ENCODE measurements around the gene FCER1G.
"Not testable (repeated sequence)": the region's sequence is repeated elsewhere in the genome, so short reads cannot be mapped to it uniquely, and the experiment has no call there.

Gene FCER1G

DNA sequence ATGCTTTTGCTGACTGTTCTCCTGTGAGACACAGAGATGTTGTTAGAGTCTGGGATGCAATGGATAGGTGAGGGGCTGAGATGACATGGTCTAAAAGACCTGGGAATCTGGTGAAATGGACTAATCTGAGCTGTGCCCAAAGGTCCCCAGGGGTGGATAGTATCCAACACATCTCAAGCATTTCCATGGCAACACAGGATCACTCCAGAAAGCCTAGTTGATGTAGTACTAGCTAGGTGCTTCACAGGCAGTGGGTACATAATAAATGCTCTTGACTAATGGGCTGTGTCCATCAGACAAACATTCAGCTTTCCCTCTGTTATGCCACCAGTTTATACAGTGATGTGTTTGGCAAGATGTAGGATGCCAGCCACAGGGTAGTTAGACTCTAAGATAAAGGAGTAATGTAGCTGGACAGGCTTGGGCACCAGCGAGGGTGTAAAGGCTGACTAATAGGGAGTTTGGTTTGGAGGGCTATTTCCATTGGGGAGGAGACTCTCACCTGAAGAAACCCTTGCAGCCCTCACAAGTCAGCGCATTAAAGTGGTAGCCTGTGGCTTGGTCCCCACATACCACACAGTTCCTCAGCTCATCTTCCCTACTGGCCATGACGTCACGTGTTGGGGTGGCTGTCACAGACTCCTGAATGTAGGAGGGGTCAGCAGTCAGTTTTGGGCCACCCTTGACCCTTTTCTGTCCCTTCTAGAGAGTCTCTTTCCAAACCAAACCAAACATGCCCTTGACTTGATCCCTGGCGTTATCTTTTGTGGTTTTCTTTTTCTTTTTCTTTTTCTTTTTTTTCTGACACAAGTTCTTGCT, 21.1 kb downstream of the FCER1G start:
- no peak for DNase-seq

DNA sequence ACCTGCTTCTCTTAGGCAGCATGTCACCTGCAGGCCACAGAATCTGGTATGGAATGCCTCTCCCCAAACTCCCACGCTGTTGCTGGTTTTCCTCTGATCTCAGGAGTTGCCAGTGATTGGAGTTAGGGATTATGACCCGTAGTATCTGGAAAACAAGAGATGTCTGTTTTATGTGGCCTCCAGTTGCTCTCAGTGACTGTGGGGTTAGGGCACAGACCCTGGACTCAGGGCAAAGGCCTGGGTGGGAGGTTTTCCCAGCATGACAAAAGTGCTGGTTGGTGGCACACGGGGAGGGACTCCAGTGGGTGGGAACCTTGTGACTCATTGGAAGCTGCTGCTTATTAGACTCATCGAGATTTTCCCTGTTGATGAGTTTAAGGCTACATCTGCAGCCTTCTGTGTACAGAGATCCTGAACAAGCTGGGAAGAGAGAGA, 23.0 kb downstream of the FCER1G start, which contains the start of gene NR1I3:
Gene NR1I3, minus strand, starts transcription at position 165 of the 435 bp plus-strand sequence. CDS start 1,638 bp downstream, outside the sequence.
- DNase-seq = no peak

DNA sequence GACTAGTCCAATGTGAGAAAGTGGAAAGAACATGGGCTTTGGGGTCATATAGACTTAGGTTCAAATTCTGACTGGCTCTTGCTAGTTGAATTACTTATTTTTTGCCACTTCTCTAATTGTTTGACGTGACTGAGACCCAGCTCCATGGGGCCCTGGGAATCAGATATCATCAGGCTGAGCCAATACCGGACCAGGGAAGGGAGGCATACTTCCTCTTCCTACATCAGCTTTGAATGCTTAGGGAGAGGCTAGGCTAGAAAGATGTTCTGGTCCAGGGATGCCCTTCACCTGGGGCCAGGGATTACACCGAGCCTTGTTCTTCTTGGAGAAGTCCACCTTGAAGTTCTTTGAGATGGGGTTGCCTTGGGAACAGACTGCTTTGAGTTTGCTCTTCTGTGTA, 26.6 kb downstream of the FCER1G start:
- DNase-seq = no peak

DNA sequence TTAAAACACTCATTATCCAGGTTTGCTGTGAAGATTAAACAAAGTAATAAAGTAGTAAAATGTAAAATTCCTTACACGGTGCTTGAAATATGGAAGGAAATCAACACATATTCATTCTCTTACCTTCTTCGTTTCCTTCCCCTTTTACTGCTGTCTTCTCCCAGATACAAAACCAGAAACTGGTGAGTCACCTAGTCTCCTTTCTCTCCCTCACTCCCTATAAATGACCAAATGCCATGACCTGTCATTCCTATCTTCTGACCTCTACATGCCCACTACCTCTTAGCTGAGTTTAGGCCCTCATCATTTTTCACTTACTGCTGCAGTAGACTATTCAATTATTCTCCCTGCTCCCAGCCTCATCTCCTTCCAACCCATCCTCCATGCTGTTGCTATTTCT, 27.2 kb downstream of the FCER1G start:
- no peak for DNase-seq

DNA sequence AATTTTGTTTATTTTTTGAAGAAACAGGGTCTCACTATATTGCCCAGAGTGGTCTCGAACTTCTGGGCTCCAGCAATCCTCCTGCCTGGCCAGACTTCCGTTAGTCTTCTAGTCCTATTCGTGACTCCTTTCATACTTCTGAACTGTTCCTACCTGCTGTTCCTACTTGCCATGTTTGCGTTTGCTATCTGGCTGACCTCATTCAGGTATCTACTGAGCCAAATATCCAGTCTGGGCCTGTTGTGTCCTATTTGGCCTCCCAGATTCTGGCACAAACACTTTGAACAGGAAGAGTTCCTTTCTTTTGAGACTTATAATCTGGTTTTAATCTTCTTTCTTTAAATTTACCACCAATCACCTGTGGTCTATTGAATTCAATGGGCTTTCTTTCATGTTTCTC, 29.8 kb downstream of the FCER1G start:
- DNase-seq = no peak

DNA sequence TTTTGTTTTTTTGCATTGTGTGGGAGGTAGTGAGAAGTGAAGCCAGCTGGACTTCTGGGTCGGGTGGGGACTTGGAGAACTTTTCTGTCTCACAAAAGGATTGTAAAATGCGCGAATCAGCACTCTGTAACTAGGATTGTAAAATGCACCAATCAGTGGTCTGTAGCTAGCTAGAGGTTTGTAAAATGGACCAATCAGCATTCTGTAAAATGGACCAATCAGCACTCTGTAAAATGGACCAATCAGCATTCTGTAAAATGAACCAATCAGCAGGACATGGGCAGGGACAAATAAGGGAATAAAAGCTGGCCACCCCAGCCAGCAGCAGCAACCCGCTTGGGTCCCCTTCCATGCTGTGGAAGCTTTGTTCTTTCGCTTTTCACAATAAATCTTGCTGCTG, 35.0 kb downstream of the FCER1G start:
- not testable (repeated sequence) for DNase-seq

DNA sequence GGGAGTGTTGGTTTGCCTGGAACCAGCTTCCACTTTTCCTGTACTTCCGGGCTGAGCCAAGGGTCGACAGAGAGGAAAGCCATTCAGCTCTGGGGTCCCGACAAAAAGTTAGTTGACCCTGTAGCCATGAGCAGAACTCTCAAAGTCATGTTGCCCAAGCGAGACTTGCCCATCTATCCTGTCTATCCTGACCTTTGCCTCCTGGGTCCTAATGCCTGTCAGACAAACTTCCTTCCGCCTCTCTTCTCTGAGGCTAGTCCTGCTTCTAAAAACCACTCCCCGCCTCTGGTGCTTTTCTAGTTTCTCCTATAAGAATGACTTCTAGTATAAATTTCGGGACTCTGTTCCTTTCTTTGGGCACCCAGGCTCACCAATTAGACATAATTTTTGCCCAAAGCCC, 35.7 kb downstream of the FCER1G start:
- DNase-seq = no peak

DNA sequence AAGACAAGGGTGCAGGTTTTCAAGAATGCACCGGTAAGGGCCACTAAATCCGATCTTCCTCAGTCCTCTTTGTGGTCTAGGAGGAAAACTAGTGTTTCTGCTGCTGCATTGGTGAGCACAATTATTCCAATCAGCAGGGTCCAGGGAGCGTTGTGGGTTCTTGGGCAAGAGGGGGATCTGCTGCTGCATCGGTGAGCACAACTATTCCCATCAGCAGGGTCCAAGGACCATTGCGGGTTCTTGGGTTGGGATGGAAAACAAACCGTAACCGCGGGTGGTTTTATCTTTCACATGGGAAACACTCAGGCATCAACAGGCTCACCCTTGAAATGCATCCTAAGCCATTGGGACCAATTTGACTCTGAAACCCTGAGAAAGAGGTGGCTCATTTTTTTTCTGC, 36.5 kb downstream of the FCER1G start:
- no peak for DNase-seq

DNA sequence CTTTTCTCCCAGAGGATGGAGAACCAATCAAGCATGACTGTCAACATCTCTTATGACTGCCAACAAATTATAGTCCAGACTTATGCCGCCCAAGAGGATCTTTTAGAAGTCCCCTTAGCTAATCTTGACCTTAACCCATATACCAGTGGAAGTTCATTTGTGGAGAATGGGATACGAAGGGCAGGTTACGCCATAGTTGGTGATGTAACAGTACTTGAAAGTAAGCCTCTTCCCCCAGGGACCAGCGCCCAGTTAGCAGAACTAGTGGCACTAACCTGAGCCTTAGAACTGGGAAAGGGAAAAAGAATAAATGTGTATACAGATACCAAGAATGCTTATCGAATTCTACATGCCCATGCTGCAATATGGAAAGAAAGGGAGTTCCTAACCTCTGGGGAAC, 40.2 kb downstream of the FCER1G start:
- not testable (repeated sequence) for DNase-seq

DNA sequence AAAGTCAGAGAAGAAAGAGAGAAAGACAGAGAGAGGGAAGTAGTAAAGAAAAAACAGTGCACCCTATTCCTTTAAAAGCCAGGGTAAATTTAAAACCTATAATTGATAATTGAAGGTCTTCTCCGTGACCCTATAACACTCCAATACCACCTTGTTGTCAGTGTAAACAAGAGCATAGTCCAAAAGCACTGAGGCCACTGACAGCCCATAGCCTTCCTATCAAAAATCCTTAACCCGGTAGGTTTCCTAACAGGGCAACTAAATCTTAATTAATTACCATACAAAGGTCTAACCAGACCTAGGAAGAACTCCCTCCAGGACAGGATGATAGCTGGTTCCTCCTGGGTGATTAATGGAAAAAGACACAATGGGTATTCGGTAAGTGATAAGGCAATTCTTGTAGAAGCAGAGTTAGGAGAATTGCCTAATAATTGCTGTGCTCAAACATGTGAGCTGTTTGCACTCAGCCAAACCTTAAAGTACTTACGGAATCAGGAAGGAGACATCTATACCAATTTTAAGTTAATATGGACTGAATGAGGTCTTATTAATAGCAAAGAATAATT, 40.9 kb downstream of the FCER1G start:
- not testable (repeated sequence) for DNase-seq

DNA sequence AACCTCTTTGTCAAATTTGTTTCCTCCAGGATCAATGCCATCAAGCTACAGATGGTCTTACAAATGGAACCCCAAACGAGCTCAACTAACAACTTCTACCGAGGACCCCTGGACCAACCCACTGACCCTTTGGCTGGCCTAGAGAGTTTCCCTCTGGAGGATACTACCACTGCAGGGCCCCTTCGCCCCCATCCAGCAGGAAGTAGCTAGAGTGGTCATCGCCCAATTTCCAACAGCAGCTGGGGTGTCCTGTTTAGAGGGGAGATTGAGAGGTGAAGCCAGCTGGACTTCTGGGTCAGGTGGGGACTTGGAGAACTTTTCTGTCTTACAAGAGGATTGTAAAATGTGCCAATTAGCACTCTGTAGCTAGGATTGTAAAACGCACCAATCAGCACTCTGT, 42.0 kb downstream of the FCER1G start:
- DNase-seq = not testable (repeated sequence)

DNA sequence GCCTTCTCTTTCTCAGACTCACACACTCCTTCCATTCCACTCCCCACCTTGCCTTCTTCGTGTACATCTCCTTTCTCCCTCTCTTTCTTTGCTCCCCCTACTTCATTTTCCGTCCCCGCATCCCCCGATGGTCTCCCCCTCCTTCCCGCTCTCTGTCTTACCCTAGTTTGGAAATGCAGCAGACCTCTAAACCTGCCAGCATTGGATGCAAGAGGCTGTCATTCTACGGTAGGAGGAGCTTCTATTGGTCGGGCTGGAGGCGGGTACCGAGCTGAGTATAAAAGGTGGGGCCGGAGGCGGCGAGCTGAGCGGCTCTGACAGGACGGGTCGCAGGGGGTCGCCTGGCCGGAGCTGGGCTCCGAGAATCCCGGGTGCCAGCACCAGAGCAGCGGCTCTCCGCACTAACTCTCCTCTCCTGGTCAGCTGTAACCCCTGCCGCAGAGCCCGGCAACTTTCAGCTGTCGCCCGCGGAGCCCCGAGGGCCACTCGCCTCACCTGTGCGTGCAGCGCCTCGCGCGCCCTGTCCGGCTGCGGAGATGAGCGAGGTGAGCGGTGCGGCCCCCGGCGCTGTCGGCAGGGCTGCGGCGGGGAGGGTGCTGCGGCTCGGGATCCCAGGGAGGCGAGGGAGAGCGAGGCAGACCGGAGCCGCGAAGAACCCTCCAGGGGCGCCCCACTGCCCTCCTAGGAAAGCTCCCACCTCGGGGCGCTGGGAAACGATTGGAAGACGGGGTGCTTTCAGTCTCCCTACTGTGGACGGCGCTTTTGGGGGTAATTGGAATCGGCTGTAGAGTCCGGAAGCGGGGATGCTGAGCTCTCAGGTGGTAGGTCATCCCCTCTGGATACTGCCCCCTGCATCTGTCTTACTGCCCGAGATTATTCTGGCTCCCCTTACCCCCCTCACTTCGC, 43.6 kb downstream of the FCER1G start, which contains the start of gene PCP4L1:
Gene PCP4L1, plus strand, starts transcription at position 307 of the 906 bp plus-strand sequence. Its CDS starts 230 bp downstream, at position 537.
- DNase-seq = peak; percentile 49

DNA sequence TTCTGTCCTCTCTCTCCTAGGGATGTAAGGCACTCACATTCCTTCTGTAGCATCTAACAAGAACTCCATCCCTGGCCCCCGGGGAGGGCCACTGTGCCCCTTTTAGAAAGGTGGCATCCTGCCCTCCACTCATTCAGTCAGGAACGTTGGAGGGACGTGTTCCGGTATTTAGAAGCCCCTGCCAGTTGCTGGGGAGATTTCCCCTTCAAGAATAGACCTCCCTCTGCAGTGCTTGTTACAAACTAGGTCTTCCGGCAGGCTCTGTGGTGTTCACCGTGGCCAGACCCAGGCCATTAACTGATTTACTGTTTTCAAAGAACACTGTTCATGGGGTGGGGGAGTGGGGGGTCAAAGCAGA, 44.2 kb downstream of the FCER1G start:
- DNase-seq = no peak

DNA sequence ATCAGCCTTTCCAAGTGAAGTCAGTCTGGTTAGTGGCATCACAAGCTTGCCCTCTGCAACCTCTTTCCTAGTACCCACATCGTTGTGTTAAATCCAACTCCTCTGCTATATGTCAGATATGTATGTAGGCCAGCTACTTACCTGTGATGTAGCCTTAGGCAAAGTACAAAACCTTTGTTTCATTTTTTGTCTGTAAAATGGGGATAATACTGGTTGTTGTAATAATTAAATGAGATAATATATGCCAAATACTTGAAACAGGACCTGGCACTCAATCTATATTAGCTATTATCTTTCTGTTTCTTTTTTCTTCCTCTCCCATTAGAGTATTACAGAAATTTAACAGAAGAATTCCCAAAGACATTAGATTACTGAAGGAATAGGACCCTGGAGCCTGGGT, 44.7 kb downstream of the FCER1G start:
- no peak for DNase-seq

DNA sequence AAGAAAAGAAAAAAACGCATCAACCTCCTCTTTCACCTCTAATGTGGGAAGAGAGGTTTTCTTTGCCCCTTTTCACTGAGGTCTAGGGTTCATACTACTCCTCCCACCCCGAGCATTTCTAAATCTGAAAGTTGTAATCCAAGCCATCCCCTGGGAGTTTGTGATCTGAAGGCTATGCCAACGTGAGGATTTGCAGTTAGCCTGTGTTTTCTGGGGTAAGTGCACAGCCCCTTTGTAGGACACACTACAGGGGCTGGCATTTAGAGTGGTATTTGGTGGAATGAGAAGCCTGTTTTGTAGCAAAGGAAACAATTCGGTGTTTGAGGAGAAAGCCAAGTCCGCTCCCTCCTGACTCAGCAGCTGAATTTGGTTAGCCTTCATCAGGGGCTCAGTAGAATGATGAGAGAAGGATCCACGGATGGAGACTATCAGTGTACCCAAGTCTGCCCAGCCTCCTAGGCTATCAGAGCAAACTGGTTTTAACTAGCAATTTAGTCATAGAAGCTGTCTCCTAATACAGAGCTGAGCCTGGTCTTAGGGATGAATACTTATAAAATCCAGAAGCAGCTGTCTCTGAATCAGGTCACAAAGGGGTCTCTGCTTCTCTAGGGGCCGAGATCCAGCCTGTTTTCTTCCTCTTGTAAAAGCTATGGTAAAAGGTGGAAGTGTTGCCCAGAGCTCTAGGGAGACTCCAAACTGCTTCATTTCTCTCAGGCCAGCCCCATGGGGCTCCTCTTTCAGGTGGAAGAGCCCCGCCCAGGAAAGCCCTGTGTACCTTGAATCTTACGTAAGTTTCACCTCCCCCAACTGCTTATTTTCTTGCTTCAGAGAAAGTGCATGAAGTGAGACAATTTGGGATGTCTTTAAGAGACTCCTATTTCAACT, 45.5 kb downstream of the FCER1G start:
- DNase-seq = no peak

DNA sequence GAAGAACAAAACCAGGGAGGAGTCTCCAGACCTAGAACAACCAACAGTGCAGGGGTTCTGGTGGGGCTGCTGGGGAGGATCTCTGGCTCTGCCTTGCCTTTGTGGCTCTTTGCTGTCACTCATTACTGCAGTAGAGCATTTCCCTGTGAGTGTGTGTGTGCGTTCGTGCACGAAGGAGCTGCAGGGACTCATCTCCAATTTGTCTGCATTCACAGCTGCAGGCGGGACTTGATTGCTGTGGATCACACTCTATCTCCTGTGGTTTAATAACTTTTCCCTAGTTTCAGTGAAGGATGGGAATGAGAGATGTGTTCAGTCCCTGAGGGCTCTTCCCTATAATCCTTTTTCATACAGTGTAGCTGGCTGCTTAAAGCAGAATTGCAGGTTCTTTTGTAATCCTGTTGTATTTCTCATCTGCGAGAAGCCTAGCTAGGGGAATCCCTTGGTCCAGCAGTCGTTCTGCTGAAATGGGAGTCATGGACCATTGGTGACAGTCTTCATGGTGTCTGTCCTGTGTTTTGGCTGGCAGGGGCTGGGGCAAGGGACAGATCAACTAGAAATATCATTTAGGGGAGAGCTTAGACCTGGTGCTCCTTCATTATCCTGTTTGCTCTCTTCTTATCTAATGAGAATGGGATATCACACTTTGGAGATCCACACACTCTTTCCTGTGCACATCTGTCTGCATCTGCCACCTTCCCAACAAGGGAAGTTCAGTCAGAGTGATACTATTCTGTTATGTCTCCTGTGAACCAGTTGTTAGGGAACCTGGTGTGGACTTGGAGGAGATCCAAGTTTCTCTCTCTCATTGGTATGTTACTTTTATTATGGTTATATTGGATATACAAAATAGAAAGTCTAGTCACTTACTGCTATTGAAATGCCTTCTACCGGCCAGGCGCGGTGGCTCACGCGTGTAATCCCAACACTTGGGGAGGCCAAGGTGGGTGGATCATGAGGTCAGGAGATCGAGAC, 46.5 kb downstream of the FCER1G start:
- no peak for DNase-seq

DNA sequence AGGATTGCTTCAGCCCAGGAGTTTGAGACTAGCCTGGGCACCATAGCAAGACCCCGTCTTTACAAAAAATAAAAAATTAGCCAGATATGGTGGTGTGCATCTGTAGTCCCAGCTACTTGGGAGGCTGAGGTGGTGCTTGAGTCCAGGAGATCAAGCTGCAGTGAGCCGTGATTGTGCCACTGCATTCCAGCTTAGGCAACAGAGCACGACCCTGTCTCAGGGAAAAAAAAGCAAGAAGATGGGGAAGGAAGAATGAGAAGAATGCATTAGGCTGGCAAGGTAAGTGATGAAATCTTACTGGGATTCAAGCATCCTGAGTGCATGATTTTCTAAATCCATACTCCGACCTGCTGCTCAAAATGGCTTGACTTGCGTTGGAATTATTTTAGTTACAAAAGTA, 50.2 kb downstream of the FCER1G start:
- no peak for DNase-seq

DNA sequence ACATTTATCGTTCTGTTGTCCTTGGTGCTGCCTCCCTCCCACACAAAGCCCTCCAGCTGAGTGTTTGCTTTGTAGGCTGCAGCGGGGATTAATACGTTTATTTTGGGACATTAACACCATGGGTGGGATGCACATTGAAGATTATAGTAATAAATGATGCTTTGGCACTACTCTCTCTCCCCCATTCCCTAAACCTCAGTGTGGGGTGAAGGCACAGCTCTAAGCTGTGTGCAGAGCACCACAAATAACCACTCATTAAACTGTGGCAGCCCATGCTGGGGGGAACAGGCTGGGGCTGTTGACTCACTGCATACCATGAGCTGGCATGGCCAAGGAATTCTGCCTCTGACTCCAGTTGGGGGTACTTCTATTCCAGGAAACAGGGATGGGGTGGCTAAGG, 51.1 kb downstream of the FCER1G start:
- DNase-seq = no peak

DNA sequence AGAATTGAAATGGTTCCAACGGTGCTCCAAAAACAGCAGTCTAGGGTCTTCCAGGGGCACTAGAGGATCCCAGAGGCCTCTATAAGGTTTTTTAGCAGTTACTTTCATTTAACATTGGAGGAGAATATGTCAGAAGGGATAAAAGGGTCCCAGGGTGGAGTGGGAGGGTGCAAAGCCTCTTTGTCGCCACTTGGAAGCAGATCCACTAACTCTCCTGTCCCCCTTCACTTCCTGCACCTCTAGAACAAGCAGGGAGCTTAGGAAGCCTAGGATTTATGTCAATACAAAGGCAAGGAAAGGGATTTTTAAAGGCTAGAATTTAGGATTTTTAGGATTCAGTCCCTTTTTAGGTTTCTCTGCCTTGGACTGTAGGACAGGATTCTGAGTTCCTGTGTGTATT, 51.7 kb downstream of the FCER1G start:
- no peak for DNase-seq

DNA sequence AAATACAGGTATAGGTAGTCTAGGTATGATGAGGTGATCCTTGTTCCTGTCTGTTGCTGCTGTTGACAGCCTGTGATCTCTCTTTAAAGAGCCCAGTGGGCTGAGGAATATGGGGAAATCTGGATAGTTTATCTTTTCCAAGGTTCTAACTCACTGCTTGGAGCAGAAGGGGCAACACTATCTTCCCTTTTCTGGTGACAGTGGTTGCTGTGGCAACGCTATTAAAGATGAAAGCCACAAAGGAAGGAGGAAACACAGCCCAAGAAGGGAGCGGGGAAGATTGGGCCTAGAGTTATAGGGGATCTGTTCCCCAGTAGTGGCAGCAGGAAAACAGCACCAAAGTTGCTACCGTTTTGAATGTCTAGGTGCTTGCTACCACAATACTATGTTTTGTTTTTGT, 52.2 kb downstream of the FCER1G start:
- DNase-seq = no peak
